22Rv1 (cell line): Measurements from ENCODE around the gene ATP6V1E1.

Experiments
- H3K27ac ChIP-seq: fragments of 450-650 bp; 2 replicates; pipeline ENCODE4 v1.5.1; 2017
- CTCF ChIP-seq: fragments of 450-650 bp; IDR thresholded peaks from 2 replicates; pipeline ENCODE4 v1.5.1; 2017; ENCODE audit warnings: mild to moderate bottlenecking
- ZFX ChIP-seq: fragments of 450-650 bp; IDR thresholded peaks from 2 replicates; pipeline ENCODE4 v1.6.1; 2017; ENCODE audit warnings: antibody characterized with exemption, borderline replicate concordance

ATP6V1E1 gene

DNA sequence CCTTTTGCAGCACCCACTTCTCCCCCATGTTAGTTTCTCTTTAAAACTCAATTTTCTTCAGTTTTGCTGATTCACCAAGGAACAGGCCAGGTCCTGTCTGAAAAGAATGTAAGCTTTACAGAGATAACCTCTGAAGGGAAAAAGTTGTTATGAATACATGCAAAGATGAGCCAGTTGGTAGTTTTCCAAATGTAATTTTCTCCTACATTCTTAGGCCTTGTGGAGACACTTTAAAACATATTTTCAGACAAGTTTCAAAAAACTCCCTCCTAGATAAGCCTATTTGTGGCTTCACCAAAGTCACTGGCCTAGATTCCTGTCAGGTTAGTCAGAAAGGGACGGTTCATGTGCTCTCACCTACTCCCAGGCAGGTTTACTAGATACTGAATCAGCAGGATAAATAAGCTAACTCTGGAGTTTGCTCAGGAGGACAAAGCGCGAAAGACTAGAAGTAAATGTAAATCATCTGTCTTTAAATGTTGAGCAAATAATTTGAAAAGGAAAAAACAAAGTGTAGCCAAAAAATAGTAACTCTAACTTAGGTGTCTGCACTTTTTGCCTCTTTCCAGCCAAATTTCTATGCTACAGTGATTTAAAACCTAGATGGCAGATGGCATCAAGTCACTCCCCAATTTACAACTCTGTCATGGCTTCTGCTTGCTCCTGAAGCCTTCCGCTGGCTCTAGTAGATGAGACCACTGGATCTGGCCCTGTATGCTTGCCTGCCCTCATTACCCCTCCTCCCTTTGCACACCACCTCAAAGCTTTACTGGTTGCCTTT is 4.9 kb upstream of the ATP6V1E1 start:
- TF ChIP-seq CTCF (no peak), ZFX (no peak)
- H3K27ac ChIP-seq, result no peak overlapping the region

GRCh38 chr22:17631076-17631565 is 2.6 kb upstream of the ATP6V1E1 start:
- H3K27ac ChIP-seq, result no peak overlapping the region
- TF ChIP-seq CTCF (no peak), ZFX (no peak)

GRCh38 chr22:17629641-17630040 is 1.1 kb upstream of the ATP6V1E1 start:
- H3K27ac ChIP-seq, result peak overlapping the region; percentile 83
- no peak for TF ChIP-seq CTCF
- no peak for TF ChIP-seq ZFX

DNA sequence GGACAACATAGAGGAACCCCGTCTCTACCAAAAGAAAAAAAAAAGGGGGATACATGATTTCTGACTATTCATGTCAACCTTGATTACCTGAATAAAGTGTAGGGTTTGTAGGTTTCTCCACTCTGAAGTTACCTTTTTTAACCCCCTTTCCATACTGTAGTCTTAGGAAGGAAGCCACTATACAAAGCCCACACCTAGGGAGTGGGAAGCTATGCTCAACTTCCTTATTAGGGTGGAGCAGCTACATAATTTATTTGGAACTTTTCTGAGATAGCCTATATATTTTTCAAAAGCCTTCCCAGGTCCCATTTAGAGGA is 582 bp upstream of the ATP6V1E1 start:
- peak overlapping the region; percentile 83 for H3K27ac ChIP-seq
- TF ChIP-seq CTCF, result no peak
- no peak for TF ChIP-seq ZFX

GRCh38 chr22:17627961-17628405 is 566 bp downstream of the ATP6V1E1 start:
- H3K27ac ChIP-seq, result peak overlapping the region; percentile 83

GRCh38 chr22:17613280-17613679 is 15.3 kb downstream of the ATP6V1E1 start:
- H3K27ac ChIP-seq, result no peak overlapping the region
- TF ChIP-seq CTCF (no peak), ZFX (no peak)

More at GRCh38 chr22:17627961-17628405, 566 bp downstream of the ATP6V1E1 start:
- no peak for TF ChIP-seq ZFX
- no peak for TF ChIP-seq CTCF

DNA sequence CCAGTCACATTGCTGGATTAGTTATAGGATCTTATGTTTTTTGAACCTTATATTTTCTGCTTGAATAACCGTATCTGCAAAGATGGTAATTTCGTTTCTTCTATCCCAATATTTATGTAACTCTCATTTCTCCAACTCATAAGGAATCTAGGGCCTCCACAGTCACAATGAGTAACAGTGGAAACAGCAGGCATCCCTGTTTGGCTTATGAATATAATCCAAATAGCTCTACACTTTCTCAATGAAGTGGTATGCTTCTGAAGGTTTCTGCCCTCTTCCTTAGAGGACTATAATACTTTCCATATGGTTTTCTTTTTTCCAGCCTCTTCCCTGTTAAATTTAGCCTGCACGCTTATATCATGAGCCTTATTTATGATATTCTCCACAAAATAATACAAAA is 16.5 kb downstream of the ATP6V1E1 start:
- no peak overlapping the region for H3K27ac ChIP-seq
- no peak for TF ChIP-seq ZFX
- TF ChIP-seq CTCF, result no peak
